T47D (cell line): Measurements from ENCODE around the gene PRKD3.

Experiments used
- DNase-seq, 2 experiments: peaks; one replicate each; pipeline versions ENCODE4 v3.0.0 to v3.0.0-alpha.2; 2011 to 2012; ENCODE audit warnings: low read depth in 1 of 2, low spot score in 1 of 2
- JUND ChIP-seq: IDR thresholded peaks from 2 replicates; pipeline ENCODE4 v1.6.1; 2012; ENCODE audit warnings: low read depth
- in situ Hi-C: cut with HindIII; loops from 2 replicates; pipeline ENCODE4 v1.10.0; 2016; ENCODE audit warnings: low sequenced_read_pairs, low pct_unique_long_range_greater_than_20kb

PRKD3 gene

GRCh38 chr2:37324786-37325624 lies at the start of gene PRKD3:
PRKD3 (minus strand) TSS chr2:37324833; CDS start chr2:37316524, 8,309 bp downstream.
- DNase-seq = peak; percentile 40 to 54

GRCh38 chr2:37372000-37372399 lies 47.4 kb upstream of the PRKD3 start:
- in situ Hi-C loops = no loop called here
- TF ChIP-seq JUND = no peak
- no peak for DNase-seq

More at GRCh38 chr2:37324786-37325624, at the start of gene PRKD3:
- in situ Hi-C loops = no loop called here
- TF ChIP-seq JUND = no peak

GRCh38 chr2:37370666-37371065 lies 46.0 kb upstream of the PRKD3 start:
- in situ Hi-C loops = no loop called here
- no peak for TF ChIP-seq JUND
- DNase-seq = no peak

DNA sequence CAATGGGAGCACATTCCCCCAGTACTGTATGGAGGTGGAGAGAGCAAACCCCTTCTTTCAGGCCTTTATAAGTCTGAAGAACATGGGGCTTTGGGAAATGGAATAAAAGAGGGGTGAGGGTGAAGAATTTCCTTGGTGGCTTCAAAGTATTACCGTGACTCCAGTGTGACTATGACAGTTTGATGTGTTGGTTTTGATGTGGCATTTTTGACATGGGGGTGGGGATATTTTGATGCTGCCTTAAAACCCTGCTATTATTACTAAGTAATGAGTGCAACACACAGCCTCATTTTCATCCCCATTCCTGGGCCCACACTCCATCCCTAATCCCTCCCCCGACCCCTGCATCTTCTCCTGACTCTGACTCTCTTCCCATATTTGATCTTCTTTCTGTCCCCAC lies 43.4 kb upstream of the PRKD3 start:
- in situ Hi-C loops = no loop called here
- TF ChIP-seq JUND = no peak
- no peak for DNase-seq

DNA sequence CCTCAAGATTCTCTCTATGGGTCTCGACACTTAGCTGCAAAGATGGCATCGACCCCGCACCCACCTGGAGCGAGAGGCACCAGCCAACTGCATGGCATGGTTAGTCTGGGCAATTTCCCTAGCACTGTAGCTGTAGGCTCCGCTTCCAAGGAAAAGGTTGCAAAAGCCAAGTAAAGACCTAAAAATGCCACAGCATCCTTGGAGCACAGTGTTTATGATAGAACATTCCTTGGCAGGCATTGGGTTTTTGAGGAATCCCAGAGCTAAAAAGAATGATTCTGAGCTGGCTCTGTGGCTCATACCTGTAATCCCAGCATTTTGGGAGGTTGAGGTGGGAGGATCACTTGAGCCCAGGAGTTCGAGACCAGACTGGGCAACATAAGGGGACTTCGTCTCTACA lies 42.7 kb upstream of the PRKD3 start:
- no peak for TF ChIP-seq JUND
- DNase-seq = no peak

GRCh38 chr2:37366773-37367172 lies 42.1 kb upstream of the PRKD3 start:
- TF ChIP-seq JUND = no peak
- in situ Hi-C loops = no loop called here
- no peak for DNase-seq

More for the DNA sequence above, 42.7 kb upstream of the PRKD3 start:
- in situ Hi-C loops = no loop called here

DNA sequence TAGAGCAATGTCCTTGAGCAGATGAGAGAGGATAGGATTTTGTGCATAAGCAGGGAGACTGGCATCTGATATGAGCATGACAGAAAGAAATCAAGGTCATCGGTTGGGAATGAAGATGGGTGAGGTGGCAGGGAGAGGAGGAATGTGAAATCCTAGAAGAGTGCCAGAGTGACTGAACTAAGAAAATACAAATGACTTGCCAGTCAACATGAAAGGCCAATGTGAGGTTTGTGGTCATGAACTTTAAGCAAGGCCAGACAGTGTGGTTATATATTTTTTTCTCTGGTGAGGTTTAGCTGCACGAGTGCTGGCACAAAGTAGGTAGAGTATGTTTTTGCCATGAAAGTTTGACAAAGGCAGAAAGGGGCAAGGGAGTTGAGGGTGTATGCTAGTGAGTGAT lies 41.0 kb upstream of the PRKD3 start:
- in situ Hi-C loops = no loop called here
- TF ChIP-seq JUND = no peak
- peak in 1 of 2 experiments; percentile 45 for DNase-seq

DNA sequence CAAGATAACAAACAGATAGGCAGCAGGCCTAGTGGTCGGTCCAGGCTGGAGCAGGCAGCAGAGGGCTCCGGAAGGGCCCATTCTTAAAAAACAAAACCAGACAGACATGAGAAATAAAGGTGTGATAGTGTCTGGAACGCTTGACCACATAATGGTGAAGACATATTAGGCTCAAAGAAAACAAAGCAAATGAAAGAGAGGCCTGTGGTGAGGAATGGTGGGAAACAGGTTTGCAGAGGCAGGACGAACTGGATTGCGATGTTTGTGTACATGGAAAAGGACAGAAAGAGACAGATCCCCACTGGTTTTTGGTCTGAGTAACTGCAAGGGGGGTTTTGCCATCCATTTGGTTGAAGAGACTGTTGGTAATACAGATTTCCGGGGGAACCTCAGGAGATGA lies 39.7 kb upstream of the PRKD3 start:
- no peak for TF ChIP-seq JUND
- in situ Hi-C loops = no loop called here

DNA sequence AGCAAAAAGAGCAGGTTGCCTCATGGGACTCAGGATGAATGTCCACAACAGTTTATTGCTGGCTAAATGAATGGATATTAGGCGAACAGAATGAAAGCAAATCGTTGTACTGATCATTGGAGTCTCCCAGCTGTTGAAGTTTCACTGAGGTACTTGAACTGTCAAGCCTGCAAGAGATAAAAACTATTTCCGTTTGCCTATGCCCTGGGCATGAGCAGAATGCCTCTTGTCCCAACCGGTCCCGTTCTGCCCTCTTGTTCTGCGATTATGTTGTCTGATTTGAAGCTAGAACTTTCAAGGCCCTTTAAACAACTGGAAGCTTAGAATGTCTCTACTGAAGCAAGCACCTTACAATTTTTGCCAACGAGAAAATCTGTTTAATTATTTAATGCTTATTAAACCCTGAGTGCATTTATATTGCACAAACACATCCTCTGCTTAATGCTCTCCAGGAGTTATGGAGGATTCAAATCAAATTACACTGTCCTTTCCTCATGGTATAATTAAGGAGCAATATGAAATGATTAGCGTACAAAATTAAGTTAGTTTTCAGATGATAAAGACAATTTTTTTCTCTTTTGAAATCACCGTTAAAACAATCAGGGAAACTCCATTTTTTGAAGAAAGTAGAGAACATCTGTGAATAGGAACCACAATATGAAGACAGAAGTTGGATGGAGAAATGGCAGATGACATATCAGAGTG lies 37.5 kb upstream of the PRKD3 start:
- no peak for DNase-seq
- in situ Hi-C loops = no loop called here
- TF ChIP-seq JUND = no peak

More for the DNA sequence above, 39.7 kb upstream of the PRKD3 start:
- peak in 1 of 2 experiments; percentile 75 for DNase-seq

DNA sequence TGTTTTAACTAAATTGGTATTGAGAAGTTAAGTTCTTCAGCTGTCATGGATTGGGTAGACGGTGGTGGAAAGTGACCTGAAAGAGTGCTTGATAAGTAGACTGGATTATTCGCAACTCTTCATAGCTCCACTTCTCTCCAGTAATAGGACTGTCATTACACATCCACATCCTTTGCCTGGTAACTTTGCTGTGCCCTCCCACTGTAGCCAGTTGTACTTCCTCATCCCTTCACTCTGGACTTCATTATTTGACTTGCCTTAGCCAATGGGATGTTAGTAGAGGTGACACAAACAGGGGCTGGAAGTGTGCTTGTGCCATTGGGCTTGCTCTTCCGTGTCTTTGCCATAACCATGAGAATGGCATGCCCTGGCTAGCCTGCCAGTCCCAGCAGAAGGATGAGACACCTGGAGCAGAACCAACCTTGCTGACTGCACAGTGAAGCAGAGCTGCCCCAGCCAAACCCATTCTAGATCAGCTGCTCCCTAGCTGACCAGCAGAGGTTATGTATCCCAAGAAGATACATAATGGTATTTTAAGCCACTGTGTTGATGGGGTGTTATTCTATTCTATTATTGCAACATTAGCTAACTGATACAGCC lies 36.7 kb upstream of the PRKD3 start:
- TF ChIP-seq JUND = no peak
- in situ Hi-C loops = no loop called here
- no peak for DNase-seq

DNA sequence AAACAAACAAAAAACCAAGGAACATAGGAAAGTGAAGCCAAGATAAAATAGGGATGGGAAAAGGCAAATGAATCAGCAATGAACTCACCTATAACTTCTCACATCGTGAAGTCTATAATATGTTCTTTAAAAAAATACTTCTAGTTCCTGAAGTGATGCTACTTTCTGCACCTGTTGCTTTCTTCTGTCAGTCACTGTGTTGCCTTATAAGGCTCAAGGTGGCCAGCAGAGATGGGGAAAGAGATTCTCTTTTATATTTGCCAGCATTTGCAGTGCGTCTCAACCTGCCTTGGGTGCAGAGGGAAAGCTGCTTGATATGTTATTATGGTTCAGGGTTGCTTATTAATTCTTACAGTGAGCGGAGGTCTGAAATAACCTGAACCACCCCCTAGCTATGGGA lies 33.8 kb upstream of the PRKD3 start:
- TF ChIP-seq JUND = no peak
- in situ Hi-C loops = no loop called here
- DNase-seq = no peak

GRCh38 chr2:37357530-37357929 lies 32.9 kb upstream of the PRKD3 start:
- in situ Hi-C loops = no loop called here
- no peak for TF ChIP-seq JUND
- no peak for DNase-seq

DNA sequence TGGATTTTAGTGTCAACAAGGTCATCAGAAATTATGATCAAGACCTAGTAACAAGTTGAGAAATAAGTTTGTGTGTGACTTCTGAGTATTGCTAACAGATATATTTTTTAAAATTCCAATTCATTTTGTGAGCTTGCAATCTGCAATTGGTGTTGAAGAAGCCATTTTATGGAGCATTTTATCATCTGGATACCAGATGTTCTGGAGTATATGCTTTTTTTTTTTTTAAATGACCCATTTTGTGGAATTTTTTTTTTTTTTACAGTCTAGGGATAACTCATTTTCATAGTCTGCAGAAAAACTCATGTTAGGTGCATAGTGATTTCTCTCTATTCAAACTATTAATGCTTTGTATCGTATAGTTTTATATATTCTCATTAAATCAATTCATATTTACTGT lies 32.4 kb upstream of the PRKD3 start:
- in situ Hi-C loops = no loop called here
- TF ChIP-seq JUND = no peak
- DNase-seq = no peak
